C4-2B (cell line): Measurements from ENCODE around the gene PHLPP2.

Source experiments
- CTCF ChIP-seq: fragments of 450-650 bp; conservative IDR thresholded peaks from 2 replicates; pipeline ENCODE4 v1.5.1; 2017; ENCODE audit warnings: mild to moderate bottlenecking
- ZFX ChIP-seq: fragments of 450-650 bp; IDR thresholded peaks from 2 replicates; pipeline ENCODE4 v1.6.1; 2017

DNA sequence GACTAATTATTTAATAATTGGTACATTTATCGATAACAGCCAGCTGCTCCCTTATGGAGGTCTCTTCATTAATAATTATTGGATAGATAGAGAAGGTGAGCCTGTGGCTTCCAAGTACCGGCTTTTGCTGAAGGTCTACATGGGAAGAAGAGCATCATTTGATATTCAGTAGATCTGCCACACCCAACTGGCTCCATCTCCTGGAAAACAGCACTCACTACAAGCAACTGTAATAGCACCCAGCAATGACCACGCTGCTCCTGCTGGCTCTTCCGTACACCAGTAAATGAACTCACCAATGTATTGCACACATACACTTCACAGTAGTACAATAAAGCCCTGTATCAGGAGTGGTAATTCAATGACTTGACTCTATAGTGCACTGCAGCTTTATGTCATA is 79.1 kb downstream of the PHLPP2 start:
- TF ChIP-seq CTCF = peak; percentile 62
- no peak for TF ChIP-seq ZFX
